Liver (tissue), 9 donors: ENCODE measurements around the gene HOXD12. TPM values are rescaled to one million over a fixed set of nuclear protein-coding genes. Genes with fewer than 3 reads are reported as not detected.

Experiments
- DNase-seq: peaks from one replicate; pipeline ENCODE4 v3.0.0-alpha.2; 2017; ENCODE audit warnings: low spot score
- H3K27ac ChIP-seq, 2 donors: one replicate each; pipeline ENCODE4 v1.7.0; 2013; ENCODE audit warnings: inconsistent platforms in 2 of 2, low read length in 2 of 2, control low read depth in 1 of 2, low read depth in 1 of 2, mild to moderate bottlenecking in 1 of 2
- H3K27me3 ChIP-seq, 4 donors: one replicate each; pipeline versions ENCODE4 v1.6.1 to v1.7.0; 2013; ENCODE audit warnings: low read length in 3 of 4, inconsistent platforms in 1 of 4, mild to moderate bottlenecking in 1 of 4, moderate library complexity in 1 of 4; ENCODE audit not compliant: control insufficient read depth in 4 of 4, insufficient read depth in 4 of 4
- H3K36me3 ChIP-seq, 4 donors: one replicate each; pipeline versions ENCODE4 v1.6.1 to v1.7.0; 2013; ENCODE audit warnings: low read length in 3 of 4, mild to moderate bottlenecking in 3 of 4, low read depth in 1 of 4, moderate library complexity in 1 of 4; ENCODE audit not compliant: control insufficient read depth in 4 of 4, insufficient read depth in 3 of 4
- H3K4me1 ChIP-seq, 4 donors: one replicate each; pipeline versions ENCODE4 v1.6.1 to v1.7.0; 2013; ENCODE audit warnings: low read length in 3 of 4, mild to moderate bottlenecking in 3 of 4, moderate library complexity in 1 of 4; ENCODE audit not compliant: control insufficient read depth in 4 of 4, insufficient read depth in 4 of 4
- H3K4me3 ChIP-seq, 3 donors: one replicate each; pipeline versions ENCODE4 v1.6.1 to v1.7.0; 2013; ENCODE audit warnings: low read length in 3 of 3, control low read depth in 1 of 3, low read depth in 1 of 3, mild to moderate bottlenecking in 1 of 3
- H3K9ac ChIP-seq, 2 donors: one replicate each; pipeline ENCODE4 v1.7.0; 2013; ENCODE audit warnings: low read length in 2 of 2, mild to moderate bottlenecking in 2 of 2, moderate library complexity in 2 of 2, control low read depth in 1 of 2, low read depth in 1 of 2
- H3K9me3 ChIP-seq, 4 donors: one replicate each; pipeline versions ENCODE4 v1.6.1 to v1.7.0; 2013; ENCODE audit warnings: low read length in 3 of 4; ENCODE audit not compliant: control insufficient read depth in 4 of 4
- ATF3 ChIP-seq: IDR thresholded peaks from 2 replicates; pipeline ENCODE4 v1.6.1; 2016; ENCODE audit warnings: antibody characterized with exemption
- CTCF ChIP-seq: fragments of 150-350 bp; IDR thresholded peaks from 2 replicates; pipeline ENCODE4 v1.5.1; 2017; ENCODE audit warnings: improper control_type of control experiment, low read depth, low read length; ENCODE audit not compliant: missing input control
- EGR1 ChIP-seq, 2 donors: IDR thresholded peaks; 2 replicates each; pipeline ENCODE4 v1.6.1; 2016 to 2018; ENCODE audit warnings: antibody characterized with exemption in 2 of 2, low read depth in 2 of 2
- FOXA1 ChIP-seq: IDR thresholded peaks from 2 replicates; pipeline ENCODE4 v1.6.1; 2016; ENCODE audit warnings: antibody characterized with exemption
- FOXA2 ChIP-seq: IDR thresholded peaks from 2 replicates; pipeline ENCODE4 v1.6.1; 2016; ENCODE audit warnings: antibody characterized with exemption
- GABPA ChIP-seq, 2 donors: IDR thresholded peaks in 1 of 2; conservative IDR thresholded peaks in 1 of 2; 2 replicates each; pipeline ENCODE4 v1.6.1; 2016; ENCODE audit warnings: antibody characterized with exemption in 2 of 2, mild to moderate bottlenecking in 1 of 2, moderate library complexity in 1 of 2
- HNF4A ChIP-seq, 2 donors: conservative IDR thresholded peaks; 2 replicates each; pipeline ENCODE4 v1.6.1; 2016; ENCODE audit warnings: antibody characterized with exemption in 2 of 2, mild to moderate bottlenecking in 2 of 2
- JUND ChIP-seq, 2 donors: IDR thresholded peaks; 2 replicates each; pipeline ENCODE4 v1.6.1; 2016; ENCODE audit warnings: antibody characterized with exemption in 2 of 2
- NR2F2 ChIP-seq: IDR thresholded peaks from 2 replicates; pipeline ENCODE4 v1.6.1; 2016; ENCODE audit warnings: antibody characterized with exemption
- RAD21 ChIP-seq, 2 donors: IDR thresholded peaks; 2 replicates each; pipeline ENCODE4 v1.6.1; 2016; ENCODE audit warnings: antibody characterized with exemption in 2 of 2, mild to moderate bottlenecking in 2 of 2
- REST ChIP-seq: IDR thresholded peaks from 2 replicates; pipeline ENCODE4 v1.6.1; 2016; ENCODE audit warnings: antibody characterized with exemption, mild to moderate bottlenecking
- RXRA ChIP-seq, 2 donors: IDR thresholded peaks; 2 replicates each; pipeline ENCODE4 v1.6.1; 2017 to 2018; ENCODE audit warnings: antibody characterized with exemption in 2 of 2, mild to moderate bottlenecking in 1 of 2
- SP1 ChIP-seq: IDR thresholded peaks from 2 replicates; pipeline ENCODE4 v1.6.1; 2018; ENCODE audit warnings: antibody characterized with exemption, mild to moderate bottlenecking
- TAF1 ChIP-seq: conservative IDR thresholded peaks from 2 replicates; pipeline ENCODE4 v1.6.1; 2016; ENCODE audit warnings: antibody characterized with exemption, mild to moderate bottlenecking
- YY1 ChIP-seq: IDR thresholded peaks from 2 replicates; pipeline ENCODE4 v1.6.1; 2016; ENCODE audit warnings: antibody characterized with exemption, mild to moderate bottlenecking
- ZBTB33 ChIP-seq: IDR thresholded peaks from 2 replicates; pipeline ENCODE4 v1.6.1; 2016; ENCODE audit warnings: antibody characterized with exemption
- WGBS: extraction: QIAGEN DNeasy Blood & Tissue Kit; methylation state at CpG from one replicate; pipeline ENCODE4 v1.1.7; 2013; 5-methylcytosine and 5-hydroxymethylcytosine counted together
- polyA plus RNA-seq, 2 donors: library from polyadenylated mRNA; stranded (reverse) in 1 of 2; unstranded in 1 of 2; fragments of 200-250 nt in 1 of 2; fragments of >200 nt in 1 of 2; fragmentation: Nextera tagmentation in 1 of 2; extraction: Ambion mirVana in 1 of 2; gene quantifications; one replicate each; pipeline versions ENCODE4 v1.2.1 to v1.2.3, GENCODE V29; 2013 to 2015
- total RNA-seq, 2 donors: library from RNA; depleted of rRNA; stranded (reverse); fragments of >200 nt; gene quantifications; one replicate each; pipeline ENCODE4 v1.2.3, GENCODE V29; 2014
- donor health status: healthy.
- donor health status: healthy.
- donor health status: healthy.
- donor health status: healthy.
- donor health status: healthy.

Gene HOXD12
- total and polyA plus RNA-seq, 4 donors = not detected

- H3K27ac ChIP-seq = no peak within 1 kb of the TSS
- no peak for DNase-seq
- peaks cover 0 to 5% (median 0%) of the 10 kb centered on the region in 4 donors for H3K9me3 ChIP-seq
- H3K4me3 ChIP-seq = peak within 1 kb of the TSS in 1 of 3 donors; percentile 47
- no peaks in the 10 kb centered on the region for H3K36me3 ChIP-seq
- TF ChIP-seq EGR1 (IDR thresholded peaks at IDR 0.05; ENCODE audit: low read depth in 2 of 2) = no peak
- no peak for TF ChIP-seq RXRA (IDR thresholded peaks at IDR 0.05)
- no peak for TF ChIP-seq GABPA (IDR thresholded peaks at IDR 0.05 in 1 of 2, conservative IDR thresholded peaks at IDR 0.05 in 1 of 2)
- TF ChIP-seq TAF1 = no peak
- no peak for TF ChIP-seq CTCF
- TF ChIP-seq RAD21 (IDR thresholded peaks at IDR 0.05) = no peak
- TF ChIP-seq YY1 = no peak
- TF ChIP-seq FOXA2 = no peak
- no peak for TF ChIP-seq HNF4A (conservative IDR thresholded peaks at IDR 0.05)
- TF ChIP-seq SP1 = no peak
- TF ChIP-seq ATF3 = no peak
- TF ChIP-seq NR2F2 = no peak
- no peak for TF ChIP-seq REST
- no peak for TF ChIP-seq FOXA1
- no peak for TF ChIP-seq ZBTB33
- no peak for TF ChIP-seq JUND (IDR thresholded peaks at IDR 0.05)
- H3K9ac ChIP-seq = no peak within 1 kb of the TSS
- WGBS = 5% methylated on average over 84 of the region's 84 CpGs
- H3K27me3 ChIP-seq = peaks cover 20 to 51% (median 28%) of the 10 kb centered on the region in 4 donors
- peaks cover 4 to 10% (median 9%) of the 10 kb centered on the region in 4 donors for H3K4me1 ChIP-seq
These were observed 23.3 kb downstream of the HOXD12 start, which contains the start of gene HOXD9 for GRCh38 chr2:176122683-176123410. TSS of gene HOXD9 (plus strand) at chr2:176122719. CDS start at chr2:176122769, 50 bp downstream.
